Effector memory CD8-positive, alpha-beta T cell (primary cell): Measurements from ENCODE around the gene AFG1L.

Source experiments
- ATAC-seq: fragments of 150-1000 bp; cut with Tn5 transposase; replicated peaks from 2 replicates; pipeline ENCODE4 v1.10.0; 2021; ENCODE audit warnings: mild to moderate bottlenecking, moderate library complexity
- DNase-seq, 3 experiments: peaks; one replicate each; pipeline ENCODE4 v3.0.0; 2021
- H3K27ac Mint-ChIP-seq, 2 donors: one replicate each; pipeline ENCODE4 v1.8.0; 2022; ENCODE audit warnings: mild to moderate bottlenecking in 2 of 2, mixed read lengths in 2 of 2, moderate library complexity in 2 of 2
- H3K27me3 Mint-ChIP-seq, 2 donors: one replicate each; pipeline ENCODE4 v1.8.0; 2022; ENCODE audit warnings: mixed read lengths in 2 of 2
- H3K36me3 Mint-ChIP-seq: one replicate; pipeline ENCODE4 v1.8.0; 2022; ENCODE audit warnings: mild to moderate bottlenecking, moderate library complexity, mixed read lengths; ENCODE audit not compliant: insufficient read depth
- H3K4me1 Mint-ChIP-seq, 2 donors: one replicate each; pipeline ENCODE4 v1.8.0; 2022; ENCODE audit warnings: low read depth in 2 of 2, mixed read lengths in 2 of 2
- H3K4me3 Mint-ChIP-seq, 2 donors: one replicate each; pipeline ENCODE4 v1.8.0; 2022; ENCODE audit warnings: mild to moderate bottlenecking in 2 of 2, mixed read lengths in 2 of 2, moderate library complexity in 2 of 2
- H3K9me3 Mint-ChIP-seq, 2 donors: one replicate each; pipeline ENCODE4 v1.8.0; 2022; ENCODE audit warnings: mixed read lengths in 2 of 2

Gene AFG1L

GRCh38 chr6:108419474-108419873, 124.6 kb downstream of the AFG1L start:
- H3K4me1 Mint-ChIP-seq = no peaks in the 10 kb centered on the region
- no peaks in the 10 kb centered on the region for H3K27me3 Mint-ChIP-seq

DNA sequence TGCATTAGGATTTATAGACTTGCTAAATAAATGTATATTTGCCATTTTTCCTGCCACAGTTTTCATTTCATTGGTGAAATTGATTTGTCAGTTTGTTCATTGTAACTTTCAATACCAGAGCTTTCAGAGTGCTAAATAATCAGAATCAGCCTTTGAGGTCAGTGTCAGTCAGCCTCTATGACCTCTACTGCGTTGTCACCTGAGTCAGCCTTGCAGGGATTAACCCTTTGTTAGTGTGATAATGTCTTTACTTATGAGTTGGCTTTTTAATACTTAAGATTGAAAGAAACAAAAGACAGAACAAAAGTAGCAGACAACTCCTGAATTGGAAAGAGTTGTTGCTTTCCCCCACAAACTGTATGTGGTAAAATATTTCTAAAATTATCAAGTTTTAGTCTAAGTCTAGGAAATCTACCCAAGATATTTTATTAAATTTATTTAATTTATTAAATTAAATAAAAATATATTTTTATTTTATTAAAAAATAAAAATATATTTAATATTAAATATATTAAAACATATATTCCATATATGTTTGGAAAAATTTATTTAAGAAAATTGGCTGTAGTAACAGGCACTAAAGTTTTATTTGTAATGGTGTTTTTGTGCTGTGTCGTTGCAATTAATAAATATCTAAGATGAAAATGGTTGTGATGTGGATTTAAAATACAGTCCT, 125.2 kb downstream of the AFG1L start:
- Mint-ChIP-seq H3K9me3 (no peaks in the 10 kb centered on the region), H3K4me1 (no peaks in the 10 kb centered on the region), H3K36me3 (no peaks in the 10 kb centered on the region), H3K4me3 (no peak overlapping the region), H3K27ac (no peak overlapping the region), H3K27me3 (no peaks in the 10 kb centered on the region)
- ATAC-seq (no peak), DNase-seq (no peak)

More at GRCh38 chr6:108419474-108419873, 124.6 kb downstream of the AFG1L start:
- no peak overlapping the region for H3K27ac Mint-ChIP-seq
- H3K9me3 Mint-ChIP-seq = no peaks in the 10 kb centered on the region
- H3K4me3 Mint-ChIP-seq = no peak overlapping the region
- no peak for ATAC-seq
- no peak for DNase-seq
- no peaks in the 10 kb centered on the region for H3K36me3 Mint-ChIP-seq

DNA sequence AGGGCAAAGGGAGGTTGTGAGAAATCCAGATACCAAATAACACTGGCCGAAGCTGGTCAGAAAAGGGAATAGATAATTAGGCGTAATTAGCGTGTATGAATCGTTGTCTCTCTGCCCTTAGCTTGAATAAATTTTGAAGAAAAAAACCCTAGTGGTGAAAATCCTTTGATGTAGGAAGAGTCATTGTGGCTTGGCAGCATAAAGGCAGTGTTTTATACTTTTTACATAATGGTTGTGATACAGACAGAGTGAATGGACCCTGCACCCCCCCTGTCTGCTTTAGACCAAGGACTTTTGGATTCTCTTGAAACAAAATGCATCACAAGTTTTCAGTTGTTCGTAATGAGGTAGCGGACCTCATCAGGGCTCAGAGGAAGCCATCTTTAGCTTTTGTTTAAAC, 126.5 kb downstream of the AFG1L start:
- DNase-seq (no peak), ATAC-seq (no peak)
- no peaks in the 10 kb centered on the region for H3K36me3 Mint-ChIP-seq
- H3K9me3 Mint-ChIP-seq = no peaks in the 10 kb centered on the region
- no peaks in the 10 kb centered on the region for H3K4me1 Mint-ChIP-seq
- H3K27ac Mint-ChIP-seq = no peak overlapping the region
- H3K4me3 Mint-ChIP-seq = no peak overlapping the region
- H3K27me3 Mint-ChIP-seq = no peaks in the 10 kb centered on the region

DNA sequence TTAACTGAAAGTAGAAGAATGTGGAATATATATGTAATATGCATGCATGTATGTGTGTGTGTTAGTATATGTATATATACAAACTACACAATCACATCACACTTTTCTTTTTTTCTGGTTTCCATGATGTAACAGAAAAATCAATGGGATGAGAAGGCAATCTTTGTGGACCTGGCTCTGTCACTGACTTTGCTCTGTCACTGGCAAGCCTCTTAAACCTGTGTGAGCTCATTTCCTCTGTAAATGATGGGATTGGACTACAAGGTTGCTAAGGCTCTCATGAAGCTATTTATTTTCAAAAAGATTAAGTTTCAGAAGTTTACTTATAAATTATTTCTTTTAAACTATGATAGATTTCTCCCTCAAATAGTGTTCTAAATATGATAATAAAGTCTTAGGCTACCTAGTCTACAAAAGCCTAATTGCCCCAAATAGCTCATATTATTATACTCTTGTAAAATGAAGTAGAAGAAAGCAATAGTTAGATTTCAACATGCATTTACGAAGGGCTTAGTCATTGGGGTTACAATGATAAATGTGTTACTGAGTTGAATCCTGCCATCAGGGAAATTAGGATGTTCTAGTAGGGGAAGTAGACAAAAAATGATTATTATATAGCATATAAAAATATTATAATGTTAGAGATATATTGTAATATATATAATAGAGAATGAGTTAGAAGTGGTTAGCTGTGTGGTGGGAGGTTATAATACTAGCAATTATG, 129.3 kb downstream of the AFG1L start:
- Mint-ChIP-seq H3K36me3 (no peaks in the 10 kb centered on the region), H3K4me1 (no peaks in the 10 kb centered on the region), H3K4me3 (no peak overlapping the region), H3K27ac (no peak overlapping the region), H3K9me3 (no peaks in the 10 kb centered on the region), H3K27me3 (no peaks in the 10 kb centered on the region)
- no peak for ATAC-seq
- no peak for DNase-seq

DNA sequence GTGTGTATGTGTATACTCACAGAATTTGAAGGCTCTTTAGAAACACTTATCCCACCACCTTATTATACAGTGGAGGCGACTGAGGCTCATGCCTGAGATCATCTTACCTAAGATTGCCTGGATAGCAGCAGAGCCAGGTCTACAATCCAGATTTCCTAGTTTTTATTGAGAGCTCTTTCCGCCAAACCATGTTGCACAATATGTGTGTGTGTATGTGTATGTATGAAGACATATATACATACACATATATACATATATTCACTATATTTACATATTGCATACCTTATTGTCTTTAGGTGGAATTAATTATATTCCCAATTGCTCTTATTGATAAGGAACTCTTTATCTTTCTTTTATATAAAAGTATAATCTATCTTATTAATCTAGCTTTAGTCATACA, 130.6 kb downstream of the AFG1L start:
- no peak for ATAC-seq
- Mint-ChIP-seq H3K9me3 (no peaks in the 10 kb centered on the region), H3K4me3 (no peak overlapping the region)

GRCh38 chr6:108432143-108432542, 137.3 kb downstream of the AFG1L start:
- Mint-ChIP-seq H3K9me3 (no peaks in the 10 kb centered on the region), H3K4me3 (no peak overlapping the region), H3K27ac (no peak overlapping the region), H3K4me1 (no peaks in the 10 kb centered on the region), H3K27me3 (no peaks in the 10 kb centered on the region), H3K36me3 (no peaks in the 10 kb centered on the region)
- DNase-seq (no peak), ATAC-seq (no peak)

More for the DNA sequence above, 130.6 kb downstream of the AFG1L start:
- H3K27ac Mint-ChIP-seq = no peak overlapping the region
- no peaks in the 10 kb centered on the region for H3K36me3 Mint-ChIP-seq
- H3K4me1 Mint-ChIP-seq = no peaks in the 10 kb centered on the region
- no peaks in the 10 kb centered on the region for H3K27me3 Mint-ChIP-seq
- DNase-seq = no peak

- DNase-seq (no peak), ATAC-seq (no peak)
- no peak overlapping the region for H3K27ac Mint-ChIP-seq
- no peak overlapping the region for H3K4me3 Mint-ChIP-seq
- H3K36me3 Mint-ChIP-seq = no peaks in the 10 kb centered on the region
- no peaks in the 10 kb centered on the region for H3K27me3 Mint-ChIP-seq
- no peaks in the 10 kb centered on the region for H3K9me3 Mint-ChIP-seq
- no peaks in the 10 kb centered on the region for H3K4me1 Mint-ChIP-seq
These were observed 137.9 kb downstream of the AFG1L start for GRCh38 chr6:108432792-108433191.

DNA sequence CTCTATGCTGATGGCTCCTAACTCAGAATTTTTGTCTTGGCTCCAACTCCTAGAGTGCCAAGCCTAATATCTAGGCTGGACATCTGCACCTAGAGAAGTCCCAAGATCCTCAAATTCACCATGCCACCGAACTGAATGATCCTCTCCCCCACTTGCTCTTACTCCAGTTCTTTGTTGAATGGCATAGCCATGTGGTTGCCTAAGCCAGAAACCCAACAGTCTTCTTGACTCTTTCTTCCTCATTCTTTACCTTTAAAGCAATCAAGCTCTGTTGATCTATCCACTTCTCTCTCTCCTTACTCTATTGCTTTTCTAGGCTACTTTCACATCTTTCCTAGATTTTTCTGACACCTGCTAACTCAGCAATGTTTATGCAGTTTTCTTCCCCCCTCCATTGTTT, 139.4 kb downstream of the AFG1L start:
- Mint-ChIP-seq H3K36me3 (no peaks in the 10 kb centered on the region), H3K9me3 (no peaks in the 10 kb centered on the region), H3K4me3 (no peak overlapping the region)

GRCh38 chr6:108435391-108435790, 140.5 kb downstream of the AFG1L start:
- ATAC-seq (no peak), DNase-seq (no peak)
- H3K27me3 Mint-ChIP-seq = no peaks in the 10 kb centered on the region
- no peak overlapping the region for H3K27ac Mint-ChIP-seq
- no peaks in the 10 kb centered on the region for H3K9me3 Mint-ChIP-seq
- no peak overlapping the region for H3K4me3 Mint-ChIP-seq
- H3K36me3 Mint-ChIP-seq = no peaks in the 10 kb centered on the region
- no peaks in the 10 kb centered on the region for H3K4me1 Mint-ChIP-seq

More for the DNA sequence above, 139.4 kb downstream of the AFG1L start:
- ATAC-seq (no peak), DNase-seq (no peak)
- H3K27me3 Mint-ChIP-seq = no peaks in the 10 kb centered on the region
- H3K27ac Mint-ChIP-seq = no peak overlapping the region
- no peaks in the 10 kb centered on the region for H3K4me1 Mint-ChIP-seq

- Mint-ChIP-seq H3K36me3 (no peaks in the 10 kb centered on the region), H3K27me3 (no peaks in the 10 kb centered on the region), H3K4me3 (no peak overlapping the region), H3K9me3 (no peaks in the 10 kb centered on the region), H3K27ac (no peak overlapping the region), H3K4me1 (no peaks in the 10 kb centered on the region)
- ATAC-seq (no peak), DNase-seq (no peak)
These were observed 141.9 kb downstream of the AFG1L start for GRCh38 chr6:108436771-108437170.

GRCh38 chr6:108437821-108438220, 143.0 kb downstream of the AFG1L start:
- no peak for DNase-seq
- no peak overlapping the region for H3K27ac Mint-ChIP-seq
- ATAC-seq = no peak
- H3K27me3 Mint-ChIP-seq = no peaks in the 10 kb centered on the region
- H3K9me3 Mint-ChIP-seq = no peaks in the 10 kb centered on the region
- no peaks in the 10 kb centered on the region for H3K36me3 Mint-ChIP-seq
- no peaks in the 10 kb centered on the region for H3K4me1 Mint-ChIP-seq
- H3K4me3 Mint-ChIP-seq = no peak overlapping the region

DNA sequence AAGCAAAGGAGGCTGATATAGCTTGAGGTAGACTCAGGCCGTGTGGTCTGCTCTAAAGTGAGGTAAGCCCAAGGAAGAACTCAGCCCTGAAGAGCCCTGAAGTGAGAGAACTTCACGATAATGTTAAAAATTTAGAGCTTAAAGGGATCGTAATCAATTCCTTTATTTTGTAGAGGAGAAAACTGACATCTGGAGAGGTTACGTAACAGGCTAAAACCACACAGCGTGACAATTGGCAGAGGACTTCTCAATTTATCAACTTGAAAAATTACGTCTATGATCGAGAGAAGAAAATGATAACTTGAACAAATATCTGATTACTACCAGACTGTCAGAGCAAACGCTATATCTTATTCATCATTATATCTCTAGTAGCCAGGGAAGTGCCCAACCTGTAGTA, 144.1 kb downstream of the AFG1L start:
- no peaks in the 10 kb centered on the region for H3K27me3 Mint-ChIP-seq
- no peaks in the 10 kb centered on the region for H3K9me3 Mint-ChIP-seq
- H3K4me1 Mint-ChIP-seq = no peaks in the 10 kb centered on the region
- no peak overlapping the region for H3K27ac Mint-ChIP-seq
- H3K36me3 Mint-ChIP-seq = no peaks in the 10 kb centered on the region
- no peak for ATAC-seq
- DNase-seq = no peak
- H3K4me3 Mint-ChIP-seq = no peak overlapping the region

DNA sequence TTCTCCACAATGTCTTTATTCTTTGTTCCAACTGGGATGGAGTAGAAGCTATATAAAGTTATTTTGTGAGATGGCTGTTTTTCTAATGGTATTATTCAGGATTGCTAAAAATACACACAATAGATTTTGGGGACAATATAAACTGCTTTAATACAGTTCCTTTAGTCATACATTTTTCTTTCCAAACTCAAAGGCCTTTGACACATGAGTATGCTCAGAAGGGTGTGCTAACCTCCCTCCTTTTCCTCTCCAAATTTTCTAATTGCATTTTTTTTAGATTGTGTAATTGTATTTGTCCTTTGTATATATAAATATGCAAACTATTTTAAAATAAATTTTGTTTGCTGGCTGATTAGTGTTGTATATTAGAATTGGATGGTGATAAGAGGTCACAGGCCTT, 146.3 kb downstream of the AFG1L start:
- DNase-seq (no peak), ATAC-seq (no peak)
- Mint-ChIP-seq H3K4me3 (no peak overlapping the region), H3K9me3 (no peaks in the 10 kb centered on the region), H3K4me1 (peaks cover 2 to 6% of the 10 kb centered on the region in 2 donors), H3K27me3 (no peaks in the 10 kb centered on the region), H3K36me3 (no peaks in the 10 kb centered on the region), H3K27ac (no peak overlapping the region)

- ATAC-seq (no peak), DNase-seq (no peak)
- Mint-ChIP-seq H3K36me3 (no peaks in the 10 kb centered on the region), H3K4me1 (peaks cover 2 to 6% of the 10 kb centered on the region in 2 donors), H3K27ac (no peak overlapping the region), H3K4me3 (no peak overlapping the region), H3K27me3 (no peaks in the 10 kb centered on the region), H3K9me3 (no peaks in the 10 kb centered on the region)
These were observed 148.1 kb downstream of the AFG1L start for GRCh38 chr6:108442770-108443520.
